ENCODE measurements around the gene STARD3.

- TF ChIP-seq, protein P1, sequence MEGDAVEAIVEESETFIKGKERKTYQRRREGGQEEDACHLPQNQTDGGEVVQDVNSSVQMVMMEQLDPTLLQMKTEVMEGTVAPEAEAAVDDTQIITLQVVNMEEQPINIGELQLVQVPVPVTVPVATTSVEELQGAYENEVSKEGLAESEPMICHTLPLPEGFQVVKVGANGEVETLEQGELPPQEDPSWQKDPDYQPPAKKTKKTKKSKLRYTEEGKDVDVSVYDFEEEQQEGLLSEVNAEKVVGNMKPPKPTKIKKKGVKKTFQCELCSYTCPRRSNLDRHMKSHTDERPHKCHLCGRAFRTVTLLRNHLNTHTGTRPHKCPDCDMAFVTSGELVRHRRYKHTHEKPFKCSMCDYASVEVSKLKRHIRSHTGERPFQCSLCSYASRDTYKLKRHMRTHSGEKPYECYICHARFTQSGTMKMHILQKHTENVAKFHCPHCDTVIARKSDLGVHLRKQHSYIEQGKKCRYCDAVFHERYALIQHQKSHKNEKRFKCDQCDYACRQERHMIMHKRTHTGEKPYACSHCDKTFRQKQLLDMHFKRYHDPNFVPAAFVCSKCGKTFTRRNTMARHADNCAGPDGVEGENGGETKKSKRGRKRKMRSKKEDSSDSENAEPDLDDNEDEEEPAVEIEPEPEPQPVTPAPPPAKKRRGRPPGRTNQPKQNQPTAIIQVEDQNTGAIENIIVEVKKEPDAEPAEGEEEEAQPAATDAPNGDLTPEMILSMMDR (IDR thresholded peaks at IDR 0.05 in 8 of 11, conservative IDR thresholded peaks at IDR 0.05 in 3 of 11) = no peak
- TF ChIP-seq POLR2A (IDR thresholded peaks at IDR 0.05) (no peak), POLR2AphosphoS5 (IDR thresholded peaks at IDR 0.05) (no peak)
Observed at GRCh38 chr17:39626171-39627046, 10.5 kb upstream of the STARD3 start, which contains the start of gene PPP1R1B.

Data from spleen (tissue), 7 donors.